ENCODE measurements around the gene INTS2.
A peak's percentile ranks its signal among the peaks of the same experiment; 100 is the strongest.
"Not testable (repeated sequence)": the region's sequence is repeated elsewhere in the genome, so short reads cannot be mapped to it uniquely, and the experiment has no call there.

INTS2 gene

GRCh38 chr17:61849674-61850073 lies 78.1 kb downstream of the INTS2 start:
- DNase-seq (ENCODE audit: low read depth) = no peak

GRCh38 chr17:61848896-61849295 lies 78.9 kb downstream of the INTS2 start:
- no peak for DNase-seq (ENCODE audit: low read depth)

GRCh38 chr17:61848247-61848646 lies 79.5 kb downstream of the INTS2 start:
- no peak for DNase-seq (ENCODE audit: low read depth)

- no peak for DNase-seq (ENCODE audit: low read depth)
These were observed 80.1 kb downstream of the INTS2 start for GRCh38 chr17:61847659-61848058.

- DNase-seq (ENCODE audit: low read depth) = no peak
These were observed 80.9 kb downstream of the INTS2 start for GRCh38 chr17:61846761-61847375.

- no peak for DNase-seq (ENCODE audit: low read depth)
These were observed 81.7 kb downstream of the INTS2 start for GRCh38 chr17:61846088-61846487.

GRCh38 chr17:61843435-61843834 lies 84.3 kb downstream of the INTS2 start:
- DNase-seq (ENCODE audit: low read depth) = no peak

- DNase-seq (ENCODE audit: low read depth) = no peak
These were observed 84.9 kb downstream of the INTS2 start for GRCh38 chr17:61842899-61843298.

GRCh38 chr17:61839300-61839786 lies 88.4 kb downstream of the INTS2 start:
- no peak for DNase-seq (ENCODE audit: low read depth)

GRCh38 chr17:61837175-61838051 lies 90.4 kb downstream of the INTS2 start:
- peak; percentile 33 for DNase-seq (ENCODE audit: low read depth)

GRCh38 chr17:61836266-61837174 lies 91.3 kb downstream of the INTS2 start:
- no peak for DNase-seq (ENCODE audit: low read depth)

GRCh38 chr17:61835606-61836005 lies 92.2 kb downstream of the INTS2 start:
- no peak for DNase-seq (ENCODE audit: low read depth)

GRCh38 chr17:61834610-61835009 lies 93.2 kb downstream of the INTS2 start:
- DNase-seq (ENCODE audit: low read depth) = no peak

- DNase-seq (ENCODE audit: low read depth) = peak; percentile 46
These were observed 94.1 kb downstream of the INTS2 start for GRCh38 chr17:61833536-61834193.

GRCh38 chr17:61832463-61832862 lies 95.3 kb downstream of the INTS2 start:
- no peak for DNase-seq (ENCODE audit: low read depth)

- DNase-seq (ENCODE audit: low read depth) = no peak
These were observed 96.7 kb downstream of the INTS2 start for GRCh38 chr17:61831099-61831498.

- DNase-seq (ENCODE audit: low read depth) = no peak
These were observed 99.1 kb downstream of the INTS2 start for GRCh38 chr17:61828694-61829093.

- no peak for DNase-seq (ENCODE audit: low read depth)
These were observed 100.0 kb downstream of the INTS2 start for GRCh38 chr17:61827649-61828395.

GRCh38 chr17:61826866-61827265 lies 100.9 kb downstream of the INTS2 start:
- DNase-seq (ENCODE audit: low read depth) = not testable (repeated sequence)

- not testable (repeated sequence) for DNase-seq (ENCODE audit: low read depth)
These were observed 101.6 kb downstream of the INTS2 start for GRCh38 chr17:61826198-61826597.

All from GM04504 (cell line).